ENCODE results near the gene TSNAXIP1. TPM values are rescaled to one million over a fixed set of nuclear protein-coding genes. Genes with fewer than 3 reads are reported as not detected.

Gene TSNAXIP1, protein sequence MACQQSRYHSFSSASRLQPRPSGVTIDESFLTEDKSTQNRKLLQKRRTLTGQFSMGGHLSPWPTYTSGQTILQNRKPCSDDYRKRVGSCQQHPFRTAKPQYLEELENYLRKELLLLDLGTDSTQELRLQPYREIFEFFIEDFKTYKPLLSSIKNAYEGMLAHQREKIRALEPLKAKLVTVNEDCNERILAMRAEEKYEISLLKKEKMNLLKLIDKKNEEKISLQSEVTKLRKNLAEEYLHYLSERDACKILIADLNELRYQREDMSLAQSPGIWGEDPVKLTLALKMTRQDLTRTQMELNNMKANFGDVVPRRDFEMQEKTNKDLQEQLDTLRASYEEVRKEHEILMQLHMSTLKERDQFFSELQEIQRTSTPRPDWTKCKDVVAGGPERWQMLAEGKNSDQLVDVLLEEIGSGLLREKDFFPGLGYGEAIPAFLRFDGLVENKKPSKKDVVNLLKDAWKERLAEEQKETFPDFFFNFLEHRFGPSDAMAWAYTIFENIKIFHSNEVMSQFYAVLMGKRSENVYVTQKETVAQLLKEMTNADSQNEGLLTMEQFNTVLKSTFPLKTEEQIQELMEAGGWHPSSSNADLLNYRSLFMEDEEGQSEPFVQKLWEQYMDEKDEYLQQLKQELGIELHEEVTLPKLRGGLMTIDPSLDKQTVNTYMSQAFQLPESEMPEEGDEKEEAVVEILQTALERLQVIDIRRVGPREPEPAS
- under 0.01 and 4.8 TPM in 2 replicates for total RNA-seq

GRCh38 chr16:67806428-67807147, at the start of gene TSNAXIP1, which contains the start of gene RANBP10:
Gene TSNAXIP1 (plus strand): TSS chr16:67806889. CDS start chr16:67807150, 261 bp downstream.
Gene RANBP10 (minus strand): TSS chr16:67806560. CDS start chr16:67806536, 24 bp downstream.
- peak; percentile 99 for DNase-seq (ENCODE audit: low read depth)

DNA sequence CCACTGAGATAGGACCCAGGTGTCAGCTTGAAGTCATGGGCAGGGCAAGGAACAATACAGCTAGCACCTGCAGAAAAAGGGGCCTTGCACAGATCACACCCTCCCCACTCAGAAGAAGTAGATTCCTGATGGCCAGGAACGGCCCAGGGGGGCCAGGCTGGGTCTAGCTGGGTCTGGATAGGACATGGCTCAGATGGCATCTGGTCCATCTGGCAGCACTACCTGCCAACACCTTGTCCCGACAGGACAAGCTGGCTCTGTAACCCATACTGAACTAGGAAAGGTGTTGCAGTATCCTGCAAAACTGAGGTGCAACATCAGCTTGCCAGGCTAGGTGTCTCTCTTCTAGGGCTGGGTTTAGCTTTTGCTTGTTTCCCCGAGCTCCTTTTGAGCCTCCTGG, 48.7 kb upstream of the TSNAXIP1 start:
- no peak for DNase-seq (ENCODE audit: low read depth)

DNA sequence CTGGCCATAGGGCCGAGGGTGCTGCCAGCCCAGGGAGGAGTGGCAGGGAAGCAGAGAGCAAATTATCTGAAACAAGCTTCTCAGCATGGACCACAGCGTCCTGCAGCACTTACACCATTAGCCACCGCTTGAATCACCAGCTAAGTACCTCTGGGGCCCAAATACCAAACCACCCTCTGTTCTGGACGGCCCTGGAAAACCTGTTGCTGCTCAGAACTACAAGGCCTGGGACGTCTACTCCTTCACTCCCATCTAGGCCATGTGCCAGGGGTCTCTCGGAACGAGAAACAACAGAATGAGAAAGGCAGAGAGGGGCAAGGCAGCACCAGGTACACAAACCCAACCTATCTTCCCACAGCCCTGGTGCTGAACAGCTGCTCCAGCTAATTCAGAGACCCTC, 47.7 kb upstream of the TSNAXIP1 start:
- DNase-seq (ENCODE audit: low read depth): no peak

- no peak for DNase-seq (ENCODE audit: low read depth)
These were observed 46.3 kb upstream of the TSNAXIP1 start for GRCh38 chr16:67760206-67760955.

DNA sequence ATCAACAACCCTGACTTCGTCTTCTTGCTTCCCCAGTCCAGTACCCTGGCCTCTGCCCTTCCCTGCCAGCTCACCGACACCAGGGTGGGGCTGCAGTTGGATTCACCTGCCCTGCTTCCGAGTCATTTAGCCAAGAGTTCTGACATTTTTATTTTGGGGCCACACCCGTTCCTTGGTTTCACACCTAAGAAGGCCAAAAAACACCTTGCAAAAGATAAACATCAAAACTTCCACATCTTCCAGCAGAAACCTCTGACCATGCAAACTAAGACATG, 45.8 kb upstream of the TSNAXIP1 start:
- DNase-seq (ENCODE audit: low read depth): no peak

GRCh38 chr16:67761924-67762323, 44.8 kb upstream of the TSNAXIP1 start:
- DNase-seq (ENCODE audit: low read depth): no peak

- no peak for DNase-seq (ENCODE audit: low read depth)
These were observed 44.3 kb upstream of the TSNAXIP1 start for GRCh38 chr16:67762385-67762784.

DNA sequence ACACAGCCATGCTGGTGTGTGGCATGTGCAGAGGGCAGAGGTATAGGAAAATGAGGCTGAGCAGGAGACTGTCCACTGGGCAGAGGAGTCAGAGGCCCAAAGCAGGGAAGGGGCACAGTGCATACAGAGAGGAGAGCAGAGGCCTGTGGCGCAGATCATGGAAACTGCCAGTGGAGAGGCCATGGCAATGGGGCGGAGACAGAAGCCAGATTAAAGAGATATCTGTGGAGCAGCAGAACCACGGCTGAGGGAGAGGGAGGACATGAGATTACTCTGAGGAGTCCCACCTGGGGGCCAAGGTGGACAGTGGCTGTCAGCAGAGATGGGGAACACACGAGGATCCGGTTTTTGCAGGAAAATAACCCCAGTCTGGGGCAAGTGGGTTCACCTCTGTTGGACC, 43.6 kb upstream of the TSNAXIP1 start:
- DNase-seq (ENCODE audit: low read depth): no peak

DNA sequence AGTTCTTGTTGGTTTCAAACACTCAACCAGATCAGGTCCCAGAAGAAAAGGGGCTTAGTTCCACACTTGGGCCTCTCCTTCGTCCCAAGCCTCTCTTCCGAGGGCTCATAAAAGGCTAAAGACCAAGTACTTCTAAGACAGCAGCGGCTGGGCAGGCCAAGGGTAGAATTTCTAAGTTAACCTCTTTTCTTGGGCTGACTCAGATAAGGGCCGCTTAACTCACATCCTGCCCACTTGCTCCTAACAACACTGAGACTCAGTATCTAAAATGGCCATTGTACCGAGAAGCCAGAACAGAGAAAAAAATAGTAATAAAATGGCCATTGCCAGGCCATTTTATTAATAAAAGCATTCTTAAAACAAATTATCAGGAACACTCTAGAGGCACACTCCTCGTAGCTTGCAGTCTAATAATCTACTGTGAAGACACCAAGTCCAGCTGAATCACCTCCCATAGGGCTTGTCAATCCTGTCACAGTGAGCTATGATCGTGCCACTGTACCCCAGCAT, 42.5 kb upstream of the TSNAXIP1 start:
- no peak for DNase-seq (ENCODE audit: low read depth)

DNA sequence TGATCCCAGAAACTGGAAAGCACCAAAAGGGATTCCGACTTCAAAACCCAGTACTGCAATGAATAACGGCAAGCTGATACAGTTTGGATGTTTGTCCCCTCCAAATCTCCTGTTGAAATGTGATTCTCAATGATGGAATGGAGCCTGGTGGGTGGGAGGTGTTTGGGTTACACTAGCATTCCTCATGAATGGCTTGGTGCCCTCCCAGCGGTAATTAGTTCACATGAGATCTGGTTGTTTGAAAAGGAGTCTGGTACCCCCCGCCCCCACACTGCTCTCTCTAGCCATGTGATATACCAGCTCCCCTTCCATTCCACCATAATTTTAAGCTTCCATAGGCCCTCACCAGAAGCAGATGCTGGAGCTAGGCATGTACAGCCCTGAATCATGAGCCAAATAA, 40.4 kb upstream of the TSNAXIP1 start:
- DNase-seq (ENCODE audit: low read depth): no peak

GRCh38 chr16:67767953-67768352, 38.7 kb upstream of the TSNAXIP1 start:
- DNase-seq (ENCODE audit: low read depth): peak; percentile 47

- no peak for DNase-seq (ENCODE audit: low read depth)
These were observed 36.2 kb upstream of the TSNAXIP1 start for GRCh38 chr16:67770346-67770991.

- DNase-seq (ENCODE audit: low read depth): peak; percentile 13
These were observed 33.6 kb upstream of the TSNAXIP1 start for GRCh38 chr16:67773099-67773498.

- DNase-seq (ENCODE audit: low read depth): no peak
These were observed 32.9 kb upstream of the TSNAXIP1 start for GRCh38 chr16:67773569-67774456.

DNA sequence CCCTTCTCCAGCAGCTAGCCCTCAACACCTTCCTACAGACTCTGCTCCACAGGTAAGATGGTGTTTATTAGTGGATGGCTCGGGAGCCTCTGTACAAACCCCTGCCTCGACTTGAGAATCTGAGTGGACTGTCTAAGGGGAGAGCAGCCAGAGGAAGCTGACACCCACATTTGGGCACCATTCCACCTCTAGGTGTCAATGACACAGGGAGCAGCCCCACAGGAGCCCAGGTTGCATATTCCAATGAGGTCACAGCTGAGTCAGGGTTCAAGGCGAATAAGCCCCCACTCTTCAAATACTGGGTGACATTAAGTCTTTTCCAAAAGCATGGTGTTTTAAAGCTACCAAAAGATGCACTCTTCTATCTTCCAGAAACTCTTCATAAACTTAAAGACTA, 32.2 kb upstream of the TSNAXIP1 start:
- DNase-seq (ENCODE audit: low read depth): no peak

- DNase-seq (ENCODE audit: low read depth): no peak
These were observed 31.4 kb upstream of the TSNAXIP1 start for GRCh38 chr16:67775273-67775672.

DNA sequence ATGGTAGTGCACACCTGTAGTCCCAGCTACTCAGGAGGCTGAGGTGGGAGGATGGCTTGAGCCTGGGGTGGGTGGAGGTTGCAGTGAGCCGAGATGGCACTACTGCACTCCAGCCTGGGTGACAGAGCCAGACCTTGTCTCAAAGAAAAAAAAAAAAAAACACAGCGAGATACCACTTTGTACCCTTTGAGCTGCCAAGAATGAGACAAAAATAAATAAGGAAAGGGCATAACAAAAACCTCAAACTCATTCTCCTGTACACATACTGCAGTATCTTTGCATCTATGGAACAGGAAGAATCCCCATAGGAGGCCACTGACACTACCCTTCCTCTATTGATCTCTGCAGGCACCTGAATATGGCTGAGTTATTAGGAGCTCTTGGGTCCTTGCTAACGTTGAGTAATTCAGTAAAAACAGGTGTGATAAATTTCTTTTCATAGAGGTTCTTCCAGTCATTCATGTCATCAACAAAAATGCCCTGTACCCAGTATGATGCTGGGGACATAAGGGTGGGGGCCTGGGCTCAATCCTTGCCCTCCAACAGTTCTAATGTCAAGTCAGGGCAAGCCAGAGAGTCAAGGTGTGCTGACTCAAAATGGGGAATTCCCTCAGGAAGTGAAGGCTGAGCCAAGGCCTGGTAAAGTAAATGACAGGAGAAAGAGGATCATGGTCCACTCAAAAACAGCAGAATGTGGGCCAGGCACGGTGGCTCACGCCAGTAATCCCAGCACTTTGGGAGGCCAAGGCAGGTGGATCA, 27.3 kb upstream of the TSNAXIP1 start:
- DNase-seq (ENCODE audit: low read depth): no peak

GRCh38 chr16:67780847-67781564, 25.7 kb upstream of the TSNAXIP1 start:
- no peak for DNase-seq (ENCODE audit: low read depth)

GRCh38 chr16:67781565-67781921, 25.1 kb upstream of the TSNAXIP1 start:
- DNase-seq (ENCODE audit: low read depth): no peak

Data from renal cortical epithelial cell (primary cell).